ENCODE measurements around the gene CSF3. TPM values are rescaled to one million over a fixed set of nuclear protein-coding genes. Genes with fewer than 3 reads are reported as not detected.

CSF3 gene
- total RNA-seq, 2 experiments from 2014 or later = not detected

DNA sequence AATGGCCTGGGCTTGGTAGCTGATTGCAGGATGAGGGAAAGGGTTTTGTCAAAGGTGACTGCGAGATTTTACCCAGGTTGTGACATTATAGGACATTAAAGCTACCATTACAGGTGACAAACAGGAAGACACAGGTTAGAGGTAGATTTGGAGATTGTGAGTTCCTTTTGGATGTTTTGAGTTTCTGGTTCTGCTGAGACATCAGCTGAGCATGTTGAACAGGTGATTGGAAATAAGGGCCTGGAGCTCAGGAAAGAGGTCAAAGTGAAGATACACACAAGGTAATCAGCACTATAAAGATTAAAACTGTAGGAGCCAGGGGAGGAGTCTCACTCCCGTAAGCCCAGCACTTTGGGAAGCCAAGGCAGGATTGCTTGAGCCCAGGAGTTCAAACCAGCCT lies 46.5 kb upstream of the CSF3 start:
- ChIA-PET CTCF (ENCODE audit: unreplicated experiment) (no interaction called here), POLR2A (interaction anchor here (0.5 to 1.9 kb wide), 2 partner anchors 9 to 11 kb away, joined by 6 read pairs; partner anchors contain the start of gene PSMD3)
- no peaks in the 10 kb centered on the region for H4K20me1 ChIP-seq (ENCODE audit: insufficient read depth, low read length)
- intact Hi-C loops (cut with micrococcal nuclease; ENCODE audit: unreplicated experiment) = no loop called here
- peaks cover 7% of the 10 kb centered on the region for H3K4me1 ChIP-seq (ENCODE audit: insufficient read depth, low read length, poor library complexity, severe bottlenecking)
- DNase-seq (ENCODE audit: low spot score) = no peak
- no peaks in the 10 kb centered on the region for H3K9me3 ChIP-seq (ENCODE audit: low read length)
- H3K9me2 ChIP-seq (ENCODE audit: insufficient read depth, low read length) = no peaks in the 10 kb centered on the region
- H2AFZ ChIP-seq (ENCODE audit: low read length) = no peak overlapping the region
- H3K27ac ChIP-seq (ENCODE audit: low read depth, low read length, poor library complexity, severe bottlenecking) = no peak overlapping the region
- H3K4me3 ChIP-seq (ENCODE audit: low read depth, low read length, poor library complexity, severe bottlenecking) = no peak overlapping the region
- BruUV-seq (replicated peaks) = no TSS peak
- no peaks in the 10 kb centered on the region for H3K36me3 ChIP-seq (ENCODE audit: insufficient read depth, low read length)
- TF ChIP-seq EZH2phosphoT487 (IDR thresholded peaks at IDR 0.05; ENCODE audit: borderline replicate concordance, low read depth, low read length) (no peak), CTCF (conservative IDR thresholded peaks at IDR 0.05; ENCODE audit: low read length) (no peak)
- no peaks in the 10 kb centered on the region for H3K79me2 ChIP-seq (ENCODE audit: insufficient read depth, low read depth, low read length)
- no peak overlapping the region for H3K4me2 ChIP-seq (ENCODE audit: low read length)

DNA sequence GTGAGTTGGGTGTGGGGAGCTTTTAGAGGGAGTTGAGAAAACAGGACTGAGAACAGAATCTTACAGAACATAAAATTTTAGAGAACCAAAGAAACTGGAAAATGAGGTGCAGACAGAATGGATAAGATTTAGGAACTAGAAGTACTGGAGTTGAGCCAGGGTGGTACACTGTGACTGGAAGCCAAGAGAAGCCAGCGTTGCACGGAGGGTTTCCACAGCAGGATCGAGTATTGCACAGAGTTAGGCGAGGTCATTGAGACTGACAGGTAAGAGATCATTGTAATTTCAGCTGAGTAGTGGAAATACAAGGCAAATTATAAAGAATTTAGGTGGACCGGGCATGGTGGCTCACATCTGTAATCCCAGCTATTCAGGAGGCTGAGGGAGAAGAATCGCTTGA lies 45.9 kb upstream of the CSF3 start:
- POLR2A ChIA-PET = interaction anchor here (1.9 kb wide), 1 partner anchor 10 kb away, joined by 6 read pairs; the partner anchor contains the start of gene PSMD3

More for the DNA sequence above, 45.9 kb upstream of the CSF3 start:
- Histone ChIP-seq H3K9me3 (ENCODE audit: low read length) (no peaks in the 10 kb centered on the region), H2AFZ (ENCODE audit: low read length) (no peak overlapping the region), H3K79me2 (ENCODE audit: insufficient read depth, low read depth, low read length) (no peaks in the 10 kb centered on the region), H3K9me2 (ENCODE audit: insufficient read depth, low read length) (no peaks in the 10 kb centered on the region), H3K4me2 (ENCODE audit: low read length) (no peak overlapping the region), H3K4me1 (ENCODE audit: insufficient read depth, low read length, poor library complexity, severe bottlenecking) (peaks cover 7% of the 10 kb centered on the region), H4K20me1 (ENCODE audit: insufficient read depth, low read length) (no peaks in the 10 kb centered on the region), H3K4me3 (ENCODE audit: low read depth, low read length, poor library complexity, severe bottlenecking) (no peak overlapping the region), H3K27ac (ENCODE audit: low read depth, low read length, poor library complexity, severe bottlenecking) (no peak overlapping the region), H3K36me3 (ENCODE audit: insufficient read depth, low read length) (no peaks in the 10 kb centered on the region)
- intact Hi-C loops (cut with micrococcal nuclease; ENCODE audit: unreplicated experiment) = no loop called here
- CTCF ChIA-PET (ENCODE audit: unreplicated experiment) = no interaction called here
- no peak for TF ChIP-seq CTCF (conservative IDR thresholded peaks at IDR 0.05; ENCODE audit: low read length)
- TF ChIP-seq EZH2phosphoT487 (IDR thresholded peaks at IDR 0.05; ENCODE audit: borderline replicate concordance, low read depth, low read length) = no peak
- BruUV-seq (replicated peaks) = no TSS peak
- no peak for DNase-seq (ENCODE audit: low spot score)
